Measurements from ENCODE around the gene GFOD2.
"Not testable (repeated sequence)": the region's sequence is repeated elsewhere in the genome, so short reads cannot be mapped to it uniquely, and the experiment has no call there.

The GFOD2 gene

DNA sequence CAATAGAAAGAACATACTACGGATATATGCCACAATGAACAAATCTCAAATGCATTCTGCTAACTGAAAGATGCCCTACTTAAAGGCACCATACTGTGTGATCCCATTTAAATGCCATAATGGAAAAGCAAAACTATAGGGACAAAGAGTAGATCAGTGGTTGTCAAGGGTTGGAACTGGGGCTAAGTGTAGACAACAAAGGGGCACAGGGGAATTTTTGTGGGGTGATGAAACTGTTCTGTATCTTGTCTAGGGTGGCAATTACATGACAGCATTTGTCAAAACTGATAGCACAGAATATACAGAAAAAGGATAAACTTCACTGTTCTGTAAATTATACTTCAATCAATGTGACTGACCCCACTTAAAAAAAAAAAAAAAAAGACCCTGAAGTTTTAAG lies 17.7 kb downstream of the GFOD2 start:
- DNase-seq = no peak

DNA sequence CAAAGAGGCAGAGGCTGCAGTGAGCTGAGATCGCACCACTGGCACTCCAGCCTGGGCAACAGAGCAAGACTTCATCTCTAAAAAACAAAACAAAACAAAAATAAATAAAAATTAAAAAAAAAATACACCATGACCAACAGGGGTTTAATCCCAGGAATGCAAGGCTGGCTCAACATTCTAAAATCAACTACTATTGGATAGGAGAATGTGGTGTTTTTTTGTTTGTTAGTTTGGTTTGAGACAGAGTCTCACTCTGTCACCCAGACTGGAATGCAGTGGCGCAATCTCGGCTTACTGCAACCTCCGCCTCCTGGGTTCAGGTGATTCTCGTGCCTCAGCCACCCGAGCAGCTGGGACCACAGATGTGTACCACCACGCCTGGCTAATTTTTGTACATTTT lies 19.9 kb downstream of the GFOD2 start:
- no peak for DNase-seq

DNA sequence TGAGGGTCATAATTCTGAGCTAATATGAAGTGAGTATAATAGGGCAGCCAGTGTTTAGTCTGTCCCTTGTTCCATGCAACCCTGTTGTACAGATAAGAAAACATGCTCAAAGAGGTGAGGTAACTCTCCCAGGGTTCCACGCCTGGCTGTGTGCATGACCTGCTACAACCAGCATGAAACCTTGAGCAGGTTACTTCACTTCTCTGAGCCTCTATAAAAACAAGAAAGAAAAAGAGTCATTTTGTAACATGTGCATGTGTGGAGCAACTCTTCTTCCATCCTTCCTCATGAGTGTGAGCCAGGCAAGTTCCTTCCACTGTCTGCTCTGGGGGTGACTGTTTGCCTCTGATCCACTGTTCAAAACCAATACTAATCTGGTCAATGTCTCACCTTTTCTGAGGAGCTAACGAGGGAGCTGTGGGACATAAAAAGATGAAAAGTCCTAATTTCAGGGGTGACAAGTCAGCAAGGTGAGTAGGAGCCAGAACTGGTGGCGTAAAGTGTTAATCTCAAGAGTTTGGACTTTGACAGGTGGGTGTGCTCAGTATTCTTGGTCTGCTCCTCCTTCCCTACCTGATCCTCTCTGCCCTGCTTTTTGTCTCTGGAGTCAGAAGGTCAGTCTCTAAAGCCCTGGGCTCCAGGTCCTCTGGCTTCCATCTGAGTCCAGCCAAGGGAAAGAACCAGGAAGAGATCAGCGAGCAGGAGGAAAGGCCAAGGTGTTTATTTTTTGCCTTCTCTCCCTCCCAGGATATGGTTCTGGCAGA lies 21.5 kb downstream of the GFOD2 start:
- no peak for DNase-seq

DNA sequence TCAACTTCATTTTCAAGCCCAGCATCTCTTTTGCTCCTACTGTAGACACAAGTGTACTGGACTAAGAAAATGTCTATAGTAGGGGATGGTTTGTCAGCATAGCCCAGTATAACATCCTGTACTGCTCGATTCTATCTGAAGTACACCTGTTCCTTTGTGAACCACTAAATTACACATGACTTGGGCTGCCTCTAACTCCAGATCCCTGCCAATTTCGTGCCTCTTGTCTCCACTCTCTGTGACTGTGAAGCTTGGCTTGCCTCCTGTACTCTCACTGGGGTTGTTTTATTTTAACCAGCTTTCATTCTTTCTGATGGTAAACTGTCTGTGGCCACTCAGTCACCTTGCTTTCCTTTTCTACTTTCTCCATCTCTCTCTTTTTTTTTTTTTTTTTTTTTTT lies 24.5 kb downstream of the GFOD2 start:
- no peak for DNase-seq

- not testable (repeated sequence) for DNase-seq
Observed at GRCh38 chr16:67693517-67694285, 25.4 kb downstream of the GFOD2 start.

DNA sequence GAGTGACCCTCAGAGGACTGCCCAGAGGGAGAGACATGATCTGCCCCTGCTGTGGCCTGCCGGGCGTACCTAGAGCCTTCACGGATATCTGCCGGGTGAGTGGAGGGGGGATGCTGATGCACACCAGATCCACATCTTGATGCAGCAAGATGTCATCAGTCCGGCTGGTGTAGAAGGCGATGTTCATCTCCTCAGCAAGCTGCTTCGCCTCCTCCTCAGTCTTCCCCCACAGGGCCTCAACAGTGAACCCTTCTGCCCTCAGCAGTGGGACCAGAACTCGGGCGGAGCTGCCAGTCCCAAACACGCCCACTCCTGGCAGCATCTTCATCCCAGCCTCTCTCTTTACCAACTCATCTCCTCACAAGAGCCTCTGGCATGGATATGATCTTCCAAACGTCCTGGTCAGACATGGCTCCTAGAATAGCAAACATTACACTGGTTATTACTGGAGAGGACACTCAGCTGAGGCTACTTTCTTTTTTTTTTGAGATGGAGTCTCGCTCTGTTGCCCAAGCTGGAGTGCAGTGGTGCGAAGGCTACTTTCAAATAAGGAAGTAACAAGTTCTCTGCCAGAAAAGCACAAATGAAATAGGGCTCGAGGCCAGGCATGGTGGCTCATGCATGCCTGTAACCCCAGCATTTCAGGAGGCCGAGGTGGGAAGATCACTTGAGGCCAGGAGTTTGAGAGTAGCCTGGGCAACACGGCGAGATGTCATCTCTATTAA lies 33.6 kb downstream of the GFOD2 start:
- DNase-seq = no peak

GRCh38 chr16:67683767-67684166 lies 35.3 kb downstream of the GFOD2 start:
- DNase-seq = no peak

DNA sequence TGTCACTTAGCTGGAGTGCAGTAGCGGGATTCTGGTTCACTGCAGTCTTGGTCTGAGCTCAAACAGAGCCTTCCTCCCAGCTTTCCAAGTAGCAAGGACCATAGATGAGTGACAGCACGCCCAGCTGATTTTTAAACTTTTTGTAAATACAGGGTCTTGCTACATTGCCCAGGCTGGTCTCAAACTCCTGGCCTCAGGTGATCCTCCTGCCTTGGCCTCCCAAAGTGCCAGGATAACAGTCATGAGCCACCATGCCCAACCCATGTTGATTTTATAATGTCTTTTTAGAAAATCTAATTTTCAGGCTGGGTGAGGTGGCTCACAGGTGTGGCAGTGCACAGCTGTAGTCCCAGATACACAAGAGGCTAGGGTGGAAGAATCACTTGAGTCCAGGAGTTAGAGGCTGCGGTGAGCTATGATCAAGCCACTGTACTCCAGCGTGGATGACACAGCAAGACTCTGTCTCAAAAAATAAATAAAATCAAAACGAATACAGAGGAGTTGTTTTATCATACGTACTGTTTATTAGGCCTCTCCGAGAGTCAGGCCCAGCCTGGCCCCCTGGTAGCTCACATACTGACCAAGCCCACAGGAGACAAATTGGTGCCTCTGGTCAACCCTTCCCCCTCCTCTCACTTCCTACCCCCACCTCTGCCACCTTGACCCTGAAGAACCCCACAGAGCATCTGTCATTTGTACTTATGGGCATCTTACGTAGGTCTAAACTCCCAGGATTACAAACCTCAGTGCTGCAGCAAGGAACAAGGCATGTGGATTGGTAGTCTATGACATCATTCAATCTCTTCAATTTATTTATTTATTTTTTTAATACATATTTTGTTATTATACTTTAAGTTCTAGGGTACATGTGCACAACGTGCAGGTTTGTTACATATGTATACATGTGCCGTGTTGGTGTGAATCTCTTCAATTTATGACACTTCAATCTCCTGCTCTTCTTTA lies 38.9 kb downstream of the GFOD2 start:
- no peak for DNase-seq

- DNase-seq = no peak
Observed at GRCh38 chr16:67678354-67679023, 40.6 kb downstream of the GFOD2 start.

DNA sequence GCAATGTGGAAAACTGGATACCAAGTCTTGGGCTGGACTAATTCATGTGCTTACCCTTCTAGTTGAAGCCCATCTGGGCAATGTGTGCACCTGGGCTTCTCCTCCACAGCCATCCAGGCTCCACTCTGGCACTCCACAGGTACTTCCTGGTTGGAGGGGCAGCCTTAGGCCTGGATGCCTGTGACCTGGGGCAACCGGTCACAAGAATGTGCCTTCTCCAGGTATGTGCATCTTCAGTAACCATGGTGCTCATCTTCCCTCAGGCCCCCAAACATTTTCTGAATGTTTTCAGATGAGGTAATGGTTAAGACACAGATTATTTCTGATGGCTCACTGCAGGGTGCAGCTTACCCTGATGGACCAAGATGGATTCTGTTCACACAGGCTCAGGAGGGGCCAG lies 41.4 kb downstream of the GFOD2 start:
- DNase-seq = no peak

DNA sequence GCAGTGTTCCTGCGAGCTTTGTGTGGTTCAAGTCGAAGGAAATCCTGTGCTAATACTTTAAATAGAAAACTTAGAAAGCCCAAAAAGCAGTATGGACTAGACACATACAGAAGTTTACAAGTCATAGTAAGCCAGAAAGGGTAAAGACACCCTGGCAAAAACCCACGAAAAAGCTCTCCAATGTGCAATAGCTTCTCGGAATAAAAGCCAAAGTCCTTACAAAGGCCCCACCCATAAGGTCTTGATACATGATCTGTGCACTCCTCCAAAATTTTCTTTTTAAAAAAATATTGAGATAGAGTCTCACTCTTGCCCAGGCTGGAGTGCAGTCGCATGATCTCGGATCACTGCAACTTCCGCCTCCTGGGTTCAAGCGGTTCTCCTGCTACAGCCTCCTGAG lies 42.2 kb downstream of the GFOD2 start:
- DNase-seq = no peak

GRCh38 chr16:67676516-67676915 lies 42.6 kb downstream of the GFOD2 start:
- DNase-seq = no peak

- DNase-seq = no peak
Observed at GRCh38 chr16:67675999-67676398, 43.1 kb downstream of the GFOD2 start.

- DNase-seq = no peak
Observed at GRCh38 chr16:67675579-67675935, 43.6 kb downstream of the GFOD2 start.

DNA sequence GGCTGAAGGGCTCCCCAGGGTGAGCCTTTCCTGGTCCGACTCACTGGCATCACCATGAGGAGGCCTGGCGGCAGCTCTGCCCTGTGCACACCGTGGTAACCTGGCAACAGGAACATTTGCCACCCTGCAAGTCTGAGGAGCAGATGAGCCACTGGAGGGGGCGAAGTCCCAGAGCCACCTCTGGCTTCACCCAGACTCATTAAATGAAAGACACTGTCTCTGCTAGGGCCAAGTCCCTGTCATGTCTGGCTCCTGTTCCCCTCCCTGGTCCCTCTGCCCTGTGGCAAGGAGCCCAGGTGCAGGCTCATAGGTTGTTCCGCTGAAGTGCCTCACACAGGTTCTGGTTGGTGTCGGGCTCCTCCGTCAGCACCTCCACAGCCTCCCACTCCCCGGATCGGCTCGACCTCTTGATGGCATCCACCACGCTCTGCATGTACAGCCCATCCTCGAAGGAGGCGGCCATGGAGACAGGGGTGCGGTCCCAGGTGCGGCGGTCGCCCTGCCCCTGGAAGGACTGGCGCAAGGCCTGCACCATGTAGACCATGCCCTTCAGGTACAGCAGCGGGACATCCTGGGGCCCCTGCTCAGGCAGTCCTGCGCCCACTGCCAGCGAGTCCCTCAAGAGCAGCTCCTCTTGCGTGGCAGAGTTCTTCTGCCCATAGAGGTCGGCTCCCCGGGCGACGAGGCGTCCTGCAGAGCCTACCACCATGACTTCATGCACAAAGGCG lies 44.1 kb downstream of the GFOD2 start:
- DNase-seq = no peak

DNA sequence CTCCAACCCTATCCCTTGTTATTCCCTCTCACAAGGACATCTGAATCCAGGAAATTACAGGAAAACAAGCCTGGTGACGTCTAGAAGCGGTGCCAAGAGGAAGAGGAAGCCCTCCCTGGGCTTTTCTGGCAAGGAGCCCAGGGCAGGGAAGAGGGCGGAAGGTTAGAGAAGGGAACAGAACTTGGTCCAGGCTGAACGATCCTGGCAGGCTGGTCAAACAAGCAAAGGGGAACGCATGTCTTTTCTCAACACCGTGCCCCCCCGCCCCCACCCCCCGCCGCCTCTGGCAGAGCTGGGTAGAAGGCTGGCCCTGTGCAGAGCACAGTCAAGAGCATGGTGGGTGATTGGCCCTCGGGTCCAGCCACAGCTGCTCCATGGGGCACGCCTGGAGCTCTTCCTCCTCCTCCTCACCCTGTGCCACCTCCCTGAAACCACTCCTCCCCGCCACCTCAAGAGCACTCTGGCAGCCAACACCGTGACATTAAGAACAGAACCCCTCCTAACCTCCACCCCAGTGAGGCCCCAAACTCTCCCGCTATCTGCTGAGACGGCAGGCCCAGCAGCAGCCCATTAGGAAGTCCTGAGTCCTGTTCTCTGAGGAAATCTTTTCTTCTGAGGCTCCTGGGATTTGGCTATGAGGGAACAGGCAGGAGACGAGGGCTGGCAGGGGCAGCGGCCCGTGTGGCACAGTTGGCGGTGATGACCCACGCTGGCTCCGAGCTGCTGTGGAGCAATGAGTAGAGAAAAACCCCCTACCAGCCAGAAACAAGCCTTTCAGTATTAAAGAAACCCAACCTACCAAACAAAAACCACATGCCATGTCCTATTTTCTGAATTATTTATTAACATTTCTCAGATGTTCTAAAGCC lies 45.2 kb downstream of the GFOD2 start:
- DNase-seq = peak; percentile 60

GRCh38 chr16:67672739-67673662 lies 46.1 kb downstream of the GFOD2 start:
- DNase-seq = peak; percentile 72

- DNase-seq = peak; percentile 12
Observed at GRCh38 chr16:67672306-67672705, 46.8 kb downstream of the GFOD2 start.

GRCh38 chr16:67669499-67670101 lies 49.5 kb downstream of the GFOD2 start:
- DNase-seq = peak; percentile 20

Measured in right hindlimb (tissue), 1 donor.